Endodermal cell (in vitro differentiated cells): ENCODE results near the gene ELP1. TPM values are rescaled to one million over a fixed set of nuclear protein-coding genes. Genes with fewer than 3 reads are reported as not detected.
"Not testable (repeated sequence)": the region's sequence is repeated elsewhere in the genome, so short reads cannot be mapped to it uniquely, and the experiment has no call there.

Source experiments
- DNase-seq: peaks from one replicate; pipeline ENCODE4 v3.0.0-alpha.2; 2017
- H3K27ac ChIP-seq: 2 replicates; pipeline ENCODE4 v1.5.1; 2013; ENCODE audit warnings: mild to moderate bottlenecking, low read depth, low read length, moderate library complexity
- H3K27me3 ChIP-seq: 2 replicates; pipeline ENCODE4 v1.6.1; 2013; ENCODE audit warnings: mild to moderate bottlenecking, low read length, moderate library complexity; ENCODE audit not compliant: insufficient read depth, control insufficient read depth, poor library complexity, severe bottlenecking
- H3K36me3 ChIP-seq: 2 replicates; pipeline ENCODE4 v1.7.0; 2013; ENCODE audit warnings: mild to moderate bottlenecking, low read length, moderate library complexity; ENCODE audit not compliant: control insufficient read depth, insufficient read depth
- H3K4me1 ChIP-seq: one replicate; pipeline ENCODE4 v1.7.0; 2013; ENCODE audit warnings: low read length; ENCODE audit not compliant: control insufficient read depth, insufficient read depth
- H3K4me3 ChIP-seq: 2 replicates; pipeline ENCODE4 v1.5.1; 2013; ENCODE audit warnings: mild to moderate bottlenecking, low read length, moderate library complexity
- H3K9ac ChIP-seq: 2 replicates; pipeline ENCODE4 v1.6.1; 2013; ENCODE audit warnings: mild to moderate bottlenecking, low read length, moderate library complexity; ENCODE audit not compliant: poor library complexity, severe bottlenecking; ENCODE audit errors: extremely low read depth
- H3K9me3 ChIP-seq: 2 replicates; pipeline ENCODE4 v1.6.1; 2013; ENCODE audit warnings: mild to moderate bottlenecking, low read length, moderate library complexity; ENCODE audit not compliant: control insufficient read depth
- H3K27ac Mint-ChIP-seq: 2 replicates; pipeline ENCODE4 v1.8.0; 2020; ENCODE audit warnings: mixed read lengths
- H3K27me3 Mint-ChIP-seq: 2 replicates; pipeline ENCODE4 v1.8.0; 2021; ENCODE audit warnings: mild to moderate bottlenecking, mixed read lengths; ENCODE audit not compliant: insufficient read depth
- H3K36me3 Mint-ChIP-seq: 2 replicates; pipeline ENCODE4 v1.8.0; 2020; ENCODE audit warnings: low read depth, mixed read lengths
- H3K4me1 Mint-ChIP-seq: 2 replicates; pipeline ENCODE4 v1.8.0; 2020; ENCODE audit warnings: mixed read lengths
- H3K4me3 Mint-ChIP-seq: 2 replicates; pipeline ENCODE4 v1.8.0; 2020; ENCODE audit warnings: mild to moderate bottlenecking, moderate library complexity, mixed read lengths
- H3K9me3 Mint-ChIP-seq: 2 replicates; pipeline ENCODE4 v1.8.0; 2020; ENCODE audit warnings: mild to moderate bottlenecking, mixed read lengths
- WGBS, 2 experiments: methylation state at CpG; one replicate each; pipeline versions ENCODE4 v1.1.5 to v1.1.7; 2013; ENCODE audit warnings: missing lambda C conversion rate in 2 of 2, mixed read lengths in 1 of 2; ENCODE audit not compliant: insufficient coverage in 1 of 2, insufficient read length in 1 of 2; 5-methylcytosine and 5-hydroxymethylcytosine counted together
- total RNA-seq, 2 donors: library from RNA; stranded (reverse); fragmentation: NEBNext Ultra II Directional in 1 of 2; extraction: Animal tissue kit (Norgen Biotek cat#: 25700) in 1 of 2; gene quantifications; 2 replicates in 1 of 2; 3 replicates in 1 of 2; pipeline ENCODE4 v1.2.1, GENCODE V29; 2021
- TF ChIP-seq, protein P1 (sequence below): fragments of 200-600 bp; sonication (generic); conservative IDR thresholded peaks from 2 replicates; pipeline ENCODE4 v1.5.0; 2021; ENCODE audit warnings: antibody characterized with exemption, mild to moderate bottlenecking

The ELP1 gene
- total RNA-seq, 2 donors from 2014 or later = 32.9 to 37.1 TPM

DNA sequence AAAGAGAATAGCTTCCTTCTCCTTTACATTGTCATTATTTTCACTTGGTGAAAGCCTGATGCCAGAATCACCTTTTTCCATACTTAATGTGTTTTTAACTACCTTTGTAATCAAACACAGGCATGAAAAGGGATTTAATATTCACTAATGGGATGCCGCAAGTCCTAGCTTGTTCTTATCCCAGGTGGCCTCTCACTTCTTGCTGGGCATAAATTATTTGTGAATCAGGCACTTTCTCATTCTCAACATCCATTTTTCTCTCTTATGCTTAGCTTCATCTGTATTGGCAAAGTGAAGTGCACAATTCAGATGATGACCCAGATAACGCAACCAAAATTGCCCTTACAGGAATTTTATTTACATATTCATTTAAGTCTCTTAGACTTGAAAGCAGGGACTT is 89.1 kb downstream of the ELP1 start:
- WGBS, 2 experiments = 83 to 100% methylated on average over 1 to 2 of the region's 2 CpGs
- H3K27me3 Mint-ChIP-seq = no peaks in the 10 kb centered on the region
- H3K27ac ChIP-seq = no peak overlapping the region

DNA sequence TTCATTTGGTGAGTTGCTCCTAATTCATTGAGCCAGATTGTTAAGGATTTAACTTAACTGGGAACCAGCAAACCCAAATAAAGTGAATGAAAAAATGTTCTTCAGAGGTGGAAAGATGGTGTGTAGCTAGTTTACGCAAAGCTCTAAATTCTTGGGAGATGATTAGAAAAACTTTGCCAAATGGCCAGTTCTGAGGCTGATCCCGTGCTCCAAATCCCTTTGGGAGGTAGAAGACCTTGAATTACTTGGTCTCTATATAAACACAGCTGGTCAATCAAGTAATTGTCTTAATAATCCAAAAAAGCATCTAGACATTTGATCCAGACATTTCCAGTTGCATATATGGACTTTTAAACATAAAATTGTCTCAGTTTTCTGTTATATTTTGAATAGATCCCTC is 89.5 kb downstream of the ELP1 start:
- Histone ChIP-seq H3K9me3 (no peaks in the 10 kb centered on the region), H3K36me3 (no peaks in the 10 kb centered on the region), H3K4me3 (no peak overlapping the region), H3K9ac (no peak overlapping the region), H3K27me3 (no peaks in the 10 kb centered on the region), H3K4me1 (no peaks in the 10 kb centered on the region), H3K27ac (no peak overlapping the region)
- no peak overlapping the region for H3K4me3 Mint-ChIP-seq
- no peaks in the 10 kb centered on the region for H3K4me1 Mint-ChIP-seq
- TF ChIP-seq, protein P1, sequence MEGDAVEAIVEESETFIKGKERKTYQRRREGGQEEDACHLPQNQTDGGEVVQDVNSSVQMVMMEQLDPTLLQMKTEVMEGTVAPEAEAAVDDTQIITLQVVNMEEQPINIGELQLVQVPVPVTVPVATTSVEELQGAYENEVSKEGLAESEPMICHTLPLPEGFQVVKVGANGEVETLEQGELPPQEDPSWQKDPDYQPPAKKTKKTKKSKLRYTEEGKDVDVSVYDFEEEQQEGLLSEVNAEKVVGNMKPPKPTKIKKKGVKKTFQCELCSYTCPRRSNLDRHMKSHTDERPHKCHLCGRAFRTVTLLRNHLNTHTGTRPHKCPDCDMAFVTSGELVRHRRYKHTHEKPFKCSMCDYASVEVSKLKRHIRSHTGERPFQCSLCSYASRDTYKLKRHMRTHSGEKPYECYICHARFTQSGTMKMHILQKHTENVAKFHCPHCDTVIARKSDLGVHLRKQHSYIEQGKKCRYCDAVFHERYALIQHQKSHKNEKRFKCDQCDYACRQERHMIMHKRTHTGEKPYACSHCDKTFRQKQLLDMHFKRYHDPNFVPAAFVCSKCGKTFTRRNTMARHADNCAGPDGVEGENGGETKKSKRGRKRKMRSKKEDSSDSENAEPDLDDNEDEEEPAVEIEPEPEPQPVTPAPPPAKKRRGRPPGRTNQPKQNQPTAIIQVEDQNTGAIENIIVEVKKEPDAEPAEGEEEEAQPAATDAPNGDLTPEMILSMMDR = no peak
- no peak overlapping the region for H3K27ac Mint-ChIP-seq
- no peak for DNase-seq
- 83 to 90% methylated on average over 1 to 2 of the region's 2 CpGs for WGBS, 2 experiments
- H3K9me3 Mint-ChIP-seq = no peaks in the 10 kb centered on the region
- no peaks in the 10 kb centered on the region for H3K27me3 Mint-ChIP-seq
- H3K36me3 Mint-ChIP-seq = no peaks in the 10 kb centered on the region

More for the DNA sequence above, 89.1 kb downstream of the ELP1 start:
- no peak overlapping the region for H3K4me3 Mint-ChIP-seq
- H3K4me1 ChIP-seq = no peaks in the 10 kb centered on the region
- no peaks in the 10 kb centered on the region for H3K4me1 Mint-ChIP-seq
- no peaks in the 10 kb centered on the region for H3K27me3 ChIP-seq
- no peaks in the 10 kb centered on the region for H3K9me3 ChIP-seq
- no peak for DNase-seq
- no peaks in the 10 kb centered on the region for H3K36me3 ChIP-seq
- H3K9ac ChIP-seq = no peak overlapping the region
- TF ChIP-seq, protein P1 = no peak
- no peak overlapping the region for H3K27ac Mint-ChIP-seq
- H3K9me3 Mint-ChIP-seq = no peaks in the 10 kb centered on the region
- H3K4me3 ChIP-seq = no peak overlapping the region
- H3K36me3 Mint-ChIP-seq = no peaks in the 10 kb centered on the region

DNA sequence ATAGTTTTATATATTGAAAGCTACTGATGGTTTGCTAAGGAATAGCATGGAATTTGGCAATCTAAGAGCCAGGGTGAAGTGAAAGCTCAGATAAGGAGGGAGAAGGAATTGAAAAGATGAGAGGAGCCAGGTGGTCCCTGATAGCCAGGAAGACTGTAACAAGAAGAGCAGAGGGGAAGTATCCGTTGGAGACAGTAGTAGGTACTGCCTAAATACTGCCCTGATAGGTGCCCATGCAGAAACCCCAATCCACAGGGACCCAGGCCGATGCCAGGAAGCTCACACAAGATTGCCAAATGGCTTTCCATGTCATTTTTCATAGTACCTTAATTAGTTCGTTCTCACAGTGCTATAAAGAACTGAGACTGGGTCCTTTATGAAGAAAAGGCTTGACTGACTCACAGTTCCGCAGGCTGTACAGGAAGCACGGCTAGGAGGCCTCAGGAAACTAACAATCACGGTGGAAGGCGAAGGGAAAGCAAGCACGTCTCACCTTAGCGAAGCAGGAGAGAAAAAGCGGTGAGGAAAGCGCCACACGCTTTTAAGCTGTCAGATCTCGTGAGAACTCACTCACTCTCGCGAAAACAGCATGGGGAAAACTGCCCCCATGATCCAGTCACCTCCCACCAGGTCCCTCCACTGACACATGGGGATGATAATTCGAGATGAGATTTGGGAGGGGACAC is 91.2 kb downstream of the ELP1 start:
- H3K9me3 ChIP-seq = no peaks in the 10 kb centered on the region
- H3K4me1 Mint-ChIP-seq = no peaks in the 10 kb centered on the region
- H3K27me3 ChIP-seq = no peaks in the 10 kb centered on the region
- H3K9me3 Mint-ChIP-seq = no peaks in the 10 kb centered on the region
- 87 to 89% methylated on average over 10 to 16 of the region's 16 CpGs for WGBS, 2 experiments
- no peaks in the 10 kb centered on the region for H3K36me3 ChIP-seq
- H3K4me3 ChIP-seq = no peak overlapping the region
- no peaks in the 10 kb centered on the region for H3K27me3 Mint-ChIP-seq
- TF ChIP-seq, protein P1 = no peak
- no peak overlapping the region for H3K27ac ChIP-seq
- H3K9ac ChIP-seq = no peak overlapping the region
- no peak overlapping the region for H3K4me3 Mint-ChIP-seq
- no peaks in the 10 kb centered on the region for H3K4me1 ChIP-seq
- H3K27ac Mint-ChIP-seq = no peak overlapping the region
- DNase-seq = no peak
- H3K36me3 Mint-ChIP-seq = no peaks in the 10 kb centered on the region

DNA sequence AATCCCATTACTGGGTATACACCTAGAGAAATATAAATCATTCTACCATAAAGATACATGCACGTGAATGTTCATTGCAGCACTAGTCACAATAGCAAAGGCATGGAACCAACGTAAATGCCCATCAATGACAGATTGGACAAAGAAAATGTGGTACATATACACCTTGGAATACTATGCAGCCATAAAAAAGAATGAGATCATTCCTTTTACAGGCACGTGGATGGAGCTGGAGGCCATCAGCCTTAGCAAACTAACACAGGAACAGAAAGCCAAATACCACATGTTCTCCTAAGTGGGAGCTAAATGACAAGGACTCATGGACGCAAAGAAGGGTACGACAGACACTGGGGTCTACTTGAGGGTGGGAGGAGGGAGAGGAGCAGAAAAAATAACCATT is 94.4 kb downstream of the ELP1 start:
- H3K4me1 ChIP-seq, H3K9me3 Mint-ChIP-seq, H3K27ac ChIP-seq, H3K9me3 ChIP-seq, H3K36me3 Mint-ChIP-seq, H3K27ac Mint-ChIP-seq, DNase-seq, H3K27me3 Mint-ChIP-seq, H3K9ac ChIP-seq, H3K4me3 ChIP-seq, H3K4me3 Mint-ChIP-seq, H3K36me3 ChIP-seq, H3K27me3 ChIP-seq, H3K4me1 Mint-ChIP-seq: not testable (repeated sequence)
- 94 to 96% methylated on average over 3 to 5 of the region's 5 CpGs for WGBS, 2 experiments
